PC-3 (cell line): ENCODE measurements around the gene IGSF23. TPM values are rescaled to one million over a fixed set of nuclear protein-coding genes. Genes with fewer than 3 reads are reported as not detected.
A peak's percentile ranks its signal among the peaks of the same experiment; 100 is the strongest.

Experiments used
- ATAC-seq: fragments of 200-7000 bp; cut with Tn5 transposase; 2 replicates; pipeline ENCODE4 v1.9.1; 2020; ENCODE audit warnings: mild to moderate bottlenecking, moderate library complexity
- BruUV-seq: library from RNA; stranded (reverse); fragments of 400-500 nt; replicated peaks from 2 replicates; lab custom pipeline; 2021; lab: Mats Ljungman, UMichigan
- CTCF ChIA-PET: fragments of 300-600 bp; sonication (Branson Sonifier 250); formaldehyde crosslinking; loops from one replicate; lab custom pipeline; 2022; ENCODE audit warnings: antibody characterized with exemption; lab: Charles Lee
- POLR2A ChIA-PET: fragments of 300-600 bp; sonication (Branson Sonifier 250); formaldehyde crosslinking; loops from one replicate; lab custom pipeline; 2022; ENCODE audit warnings: antibody characterized with exemption; ENCODE audit not compliant: unreplicated experiment; lab: Charles Lee
- DNase-seq: peaks from one replicate; pipeline ENCODE4 v3.0.0-alpha.2; 2015
- H2AFZ ChIP-seq: fragments of 300-600 bp; sonication (generic); 2 replicates; pipeline ENCODE4 v1.6.0; 2016; ENCODE audit warnings: antibody characterized with exemption, low read length
- H3F3A ChIP-seq: fragments of 300-600 bp; sonication (generic); one replicate; pipeline ENCODE4 v1.6.0; 2017; ENCODE audit warnings: antibody characterized with exemption, low read length, control low read depth, mild to moderate bottlenecking; ENCODE audit not compliant: unreplicated experiment
- H3K27ac ChIP-seq: fragments of 300-600 bp; sonication (generic); 2 replicates; pipeline ENCODE4 v1.5.1; 2016; ENCODE audit warnings: mild to moderate bottlenecking, low read length
- H3K27me3 ChIP-seq: fragments of 300-600 bp; sonication (generic); 2 replicates; pipeline ENCODE4 v1.6.1; 2016; ENCODE audit warnings: low read length, mixed read lengths
- H3K36me3 ChIP-seq: fragments of 300-600 bp; sonication (generic); 2 replicates; pipeline ENCODE4 v1.6.1; 2016; ENCODE audit warnings: low read depth, mixed run types, low read length, mixed read lengths
- H3K4me1 ChIP-seq: fragments of 300-600 bp; sonication (generic); 2 replicates; pipeline ENCODE4 v1.5.1; 2016; ENCODE audit warnings: low read length; ENCODE audit not compliant: insufficient read depth
- H3K4me2 ChIP-seq: fragments of 300-600 bp; sonication (generic); 2 replicates; pipeline ENCODE4 v1.6.0; 2016; ENCODE audit warnings: low read length
- H3K4me3 ChIP-seq: fragments of 300-600 bp; sonication (generic); 2 replicates; pipeline ENCODE4 v1.5.1; 2016; ENCODE audit warnings: mild to moderate bottlenecking, low read length, mixed read lengths
- H3K79me2 ChIP-seq: fragments of 300-600 bp; sonication (generic); 2 replicates; pipeline ENCODE4 v1.6.1; 2017; ENCODE audit warnings: low read length, mixed read lengths
- H3K9ac ChIP-seq: fragments of 300-600 bp; sonication (generic); 2 replicates; pipeline ENCODE4 v1.6.0; 2016; ENCODE audit warnings: mild to moderate bottlenecking, low read length
- H3K9me2 ChIP-seq: fragments of 300-600 bp; sonication (generic); replicated peaks from 2 replicates; pipeline ENCODE4 v1.6.1; 2016; ENCODE audit warnings: mixed run types, low read length, mixed read lengths
- H3K9me3 ChIP-seq: fragments of 300-600 bp; sonication (generic); 2 replicates; pipeline ENCODE4 v1.6.1; 2016; ENCODE audit warnings: low read length, mixed read lengths
- H4K20me1 ChIP-seq: fragments of 300-600 bp; sonication (generic); 2 replicates; pipeline ENCODE4 v1.6.1; 2016; ENCODE audit warnings: low read length, mixed read lengths
- CTCF ChIP-seq: fragments of 300-600 bp; sonication (generic); conservative IDR thresholded peaks from 2 replicates; pipeline ENCODE4 v1.5.1; 2017; ENCODE audit warnings: antibody characterized with exemption, low read depth, mild to moderate bottlenecking, low read length
- EZH2 ChIP-seq: fragments of 300-600 bp; sonication (generic); IDR thresholded peaks from one replicate; pipeline ENCODE4 v1.6.1; 2017; ENCODE audit warnings: antibody characterized with exemption, mild to moderate bottlenecking, low read length; ENCODE audit not compliant: unreplicated experiment
- EZH2phosphoT487 ChIP-seq: fragments of 300-600 bp; sonication (generic); IDR thresholded peaks from 2 replicates; pipeline ENCODE4 v1.6.1; 2018; ENCODE audit warnings: mild to moderate bottlenecking, antibody characterized with exemption, low read length, borderline replicate concordance
- intact Hi-C: fragments of 100-400 bp; cut with micrococcal nuclease; formaldehyde crosslinking; loops from 2 replicates; pipeline ENCODE4 v1.9.0; 2023
- total RNA-seq: library from RNA; depleted of rRNA; stranded (reverse); fragments of >200 nt; gene quantifications from 2 replicates; pipeline ENCODE4 v1.2.3, GENCODE V29; 2014

The IGSF23 gene
- total RNA-seq, 1 experiment from 2014 or later: not detected

- CTCF ChIA-PET: no interaction called here
- H3K4me3 ChIP-seq: no peak overlapping the region
- H3K4me2 ChIP-seq: no peak overlapping the region
- no peaks in the 10 kb centered on the region for H3K9me3 ChIP-seq
- peaks cover 29% of the 10 kb centered on the region for H3K4me1 ChIP-seq
- no peaks in the 10 kb centered on the region for H3K27me3 ChIP-seq
- no peak for TF ChIP-seq EZH2
- H3K79me2 ChIP-seq: no peaks in the 10 kb centered on the region
- no TSS peak for BruUV-seq
- H4K20me1 ChIP-seq: no peaks in the 10 kb centered on the region
- intact Hi-C loops: no loop called here
- no peaks in the 10 kb centered on the region for H3K9me2 ChIP-seq
- H3K9ac ChIP-seq: no peak overlapping the region
- POLR2A ChIA-PET: no interaction called here
- DNase-seq (peak; percentile 48), ATAC-seq (no peak)
- H3F3A ChIP-seq: no peaks in the 10 kb centered on the region
- no peak overlapping the region for H3K27ac ChIP-seq
- no peak overlapping the region for H2AFZ ChIP-seq
- no peaks in the 10 kb centered on the region for H3K36me3 ChIP-seq
Measured at GRCh38 chr19:44603201-44603945, 10.0 kb upstream of the IGSF23 start.

- no TSS peak for BruUV-seq
- intact Hi-C loops: no loop called here
- ChIA-PET CTCF (no interaction called here), POLR2A (no interaction called here)
- no peak for TF ChIP-seq CTCF
- no peak for TF ChIP-seq EZH2phosphoT487
- TF ChIP-seq EZH2: no peak
- peaks cover 32% of the 10 kb centered on the region for H3K4me1 ChIP-seq
- no peak overlapping the region for H3K4me3 ChIP-seq
- no peaks in the 10 kb centered on the region for H3K79me2 ChIP-seq
- H3K9ac ChIP-seq: no peak overlapping the region
- H3K9me3 ChIP-seq: no peaks in the 10 kb centered on the region
- no peaks in the 10 kb centered on the region for H3K36me3 ChIP-seq
- no peaks in the 10 kb centered on the region for H3F3A ChIP-seq
- H2AFZ ChIP-seq: no peak overlapping the region
- DNase-seq: no peak
- H3K27ac ChIP-seq: no peak overlapping the region
- H3K27me3 ChIP-seq: no peaks in the 10 kb centered on the region
- H4K20me1 ChIP-seq: no peaks in the 10 kb centered on the region
- no peaks in the 10 kb centered on the region for H3K9me2 ChIP-seq
- H3K4me2 ChIP-seq: no peak overlapping the region
- no peak for ATAC-seq
Measured at GRCh38 chr19:44604241-44604640, 9.1 kb upstream of the IGSF23 start.

GRCh38 chr19:44605547-44605946 lies 7.8 kb upstream of the IGSF23 start:
- no peak for TF ChIP-seq CTCF
- no peak for TF ChIP-seq EZH2
- TF ChIP-seq EZH2phosphoT487: no peak
- Histone ChIP-seq H3K27ac (no peak overlapping the region), H3K27me3 (no peaks in the 10 kb centered on the region), H3K4me3 (no peak overlapping the region), H3K9me2 (no peaks in the 10 kb centered on the region), H4K20me1 (no peaks in the 10 kb centered on the region), H3K4me1 (peaks cover 32% of the 10 kb centered on the region), H3F3A (no peaks in the 10 kb centered on the region), H2AFZ (no peak overlapping the region), H3K36me3 (no peaks in the 10 kb centered on the region), H3K4me2 (no peak overlapping the region), H3K9ac (no peak overlapping the region), H3K9me3 (no peaks in the 10 kb centered on the region), H3K79me2 (no peaks in the 10 kb centered on the region)
- intact Hi-C loops: no loop called here
- BruUV-seq: no TSS peak
- POLR2A ChIA-PET: no interaction called here
- CTCF ChIA-PET: no interaction called here
- DNase-seq (no peak), ATAC-seq (no peak)
